ENCODE data around the gene MXRA8.

GRCh38 chr1:1364266-1364665 lies 5.9 kb upstream of the MXRA8 start:
- TF ChIP-seq POLR2A (IDR thresholded peaks at IDR 0.05) (no peak), CTCF (IDR thresholded peaks at IDR 0.05) (no peak)
